Neural progenitor cell (in vitro differentiated cells): ENCODE data around the gene RWDD1. TPM values are rescaled to one million over a fixed set of nuclear protein-coding genes. Genes with fewer than 3 reads are reported as not detected.

Experiments
- DNase-seq: peaks from one replicate; pipeline ENCODE4 v3.0.0-alpha.2; 2016; ENCODE audit warnings: low spot score
- H2AFZ ChIP-seq: fragments of 200-600 bp; sonication (generic); replicated peaks from 2 replicates; pipeline ENCODE4 v1.6.1; 2016; ENCODE audit warnings: antibody characterized with exemption
- H3F3A ChIP-seq: fragments of 200-600 bp; sonication (generic); 2 replicates; pipeline ENCODE4 v1.6.1; 2016; ENCODE audit warnings: antibody characterized with exemption, low read depth
- H3K27ac ChIP-seq: fragments of 200-600 bp; sonication (generic); 2 replicates; pipeline ENCODE4 v1.5.1; 2016; ENCODE audit warnings: mild to moderate bottlenecking
- H3K27me3 ChIP-seq: fragments of 200-600 bp; sonication (generic); 2 replicates; pipeline ENCODE4 v1.6.1; 2016; ENCODE audit warnings: mild to moderate bottlenecking, moderate library complexity
- H3K36me3 ChIP-seq: fragments of 200-600 bp; sonication (generic); 2 replicates; pipeline ENCODE4 v1.5.1; 2016
- H3K4me1 ChIP-seq: fragments of 200-600 bp; sonication (generic); 2 replicates; pipeline ENCODE4 v1.6.1; 2016; ENCODE audit warnings: mixed run types
- H3K4me2 ChIP-seq: fragments of 200-600 bp; sonication (generic); 2 replicates; pipeline ENCODE4 v1.6.1; 2016
- H3K4me3 ChIP-seq: fragments of 200-600 bp; sonication (generic); 2 replicates; pipeline ENCODE4 v1.5.1; 2016
- H3K79me2 ChIP-seq: fragments of 200-600 bp; sonication (generic); 2 replicates; pipeline ENCODE4 v1.6.1; 2016; ENCODE audit warnings: low read depth
- H3K9ac ChIP-seq: fragments of 200-600 bp; sonication (generic); 2 replicates; pipeline ENCODE4 v1.6.1; 2016
- H3K9me3 ChIP-seq: fragments of 200-600 bp; sonication (generic); 2 replicates; pipeline ENCODE4 v1.5.1; 2016; ENCODE audit warnings: low read depth
- H4K20me1 ChIP-seq: fragments of 200-600 bp; sonication (generic); 2 replicates; pipeline ENCODE4 v1.6.1; 2016; ENCODE audit warnings: low read depth
- H3K27ac Mint-ChIP-seq: 3 replicates; pipeline ENCODE4 v1.8.0; 2021; ENCODE audit warnings: mixed read lengths
- H3K27me3 Mint-ChIP-seq: 2 replicates; pipeline ENCODE4 v1.8.0; 2022; ENCODE audit warnings: low read depth, mild to moderate bottlenecking, inconsistent platforms, moderate library complexity, mixed read lengths; ENCODE audit not compliant: insufficient read depth
- H3K36me3 Mint-ChIP-seq: 3 replicates; pipeline ENCODE4 v1.8.0; 2021; ENCODE audit warnings: mixed read lengths
- H3K4me1 Mint-ChIP-seq: 3 replicates; pipeline ENCODE4 v1.8.0; 2021; ENCODE audit warnings: mixed read lengths
- H3K4me3 Mint-ChIP-seq: 3 replicates; pipeline ENCODE4 v1.8.0; 2021; ENCODE audit warnings: mild to moderate bottlenecking, moderate library complexity, mixed read lengths
- H3K9me3 Mint-ChIP-seq: 3 replicates; pipeline ENCODE4 v1.8.0; 2020; ENCODE audit warnings: mixed read lengths
- EZH2 ChIP-seq: fragments of 200-600 bp; sonication (generic); IDR thresholded peaks from 2 replicates; pipeline ENCODE4 v1.6.1; 2017; ENCODE audit warnings: antibody characterized with exemption, mild to moderate bottlenecking, moderate library complexity
- EZH2phosphoT487 ChIP-seq: fragments of 200-600 bp; sonication (generic); IDR thresholded peaks from 2 replicates; pipeline ENCODE4 v1.6.1; 2017; ENCODE audit warnings: antibody characterized with exemption
- total RNA-seq: library from RNA; depleted of rRNA; stranded (reverse); fragments of >200 nt; gene quantifications from 2 replicates; pipeline ENCODE4 v1.2.3, GENCODE V29; 2015; ENCODE audit warnings: low replicate concordance
- TF ChIP-seq, protein P1 (sequence below): fragments of 200-600 bp; sonication (generic); IDR thresholded peaks from 2 replicates; pipeline ENCODE4 v1.5.1; 2017; ENCODE audit warnings: antibody characterized with exemption, mild to moderate bottlenecking

Gene RWDD1
- total RNA-seq, 1 donor from 2014 or later = 43.2 TPM

DNA sequence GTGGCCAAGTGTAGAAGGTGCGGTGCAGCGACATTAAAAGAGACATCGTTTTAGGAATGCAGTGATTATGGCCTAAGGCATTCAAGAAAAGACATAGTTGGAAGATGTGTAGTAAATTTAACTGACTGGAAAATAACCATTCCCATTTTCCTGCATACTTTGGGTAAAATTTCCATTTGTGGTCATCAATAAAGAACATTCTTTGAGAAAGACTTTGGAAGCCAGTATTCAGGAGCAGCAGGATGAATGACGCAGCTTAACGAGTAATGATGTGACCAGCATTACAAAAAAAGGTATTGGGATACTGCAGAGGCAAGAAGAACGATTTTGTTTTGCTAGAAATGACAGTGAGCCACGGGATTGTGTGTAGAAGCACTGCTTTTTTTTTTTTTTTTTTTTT, 7.0 kb upstream of the RWDD1 start:
- no peak overlapping the region for H3K4me3 Mint-ChIP-seq
- no peaks in the 10 kb centered on the region for H3K9me3 ChIP-seq
- H3K27ac Mint-ChIP-seq = no peak overlapping the region
- H3K9me3 Mint-ChIP-seq = no peaks in the 10 kb centered on the region
- no peaks in the 10 kb centered on the region for H4K20me1 ChIP-seq
- H3K9ac ChIP-seq = no peak overlapping the region
- H3K4me1 ChIP-seq = no peaks in the 10 kb centered on the region
- peak overlapping the region; percentile 2 for H2AFZ ChIP-seq
- DNase-seq = no peak
- H3K4me1 Mint-ChIP-seq = peaks cover 2% of the 10 kb centered on the region
- H3K27me3 ChIP-seq = peaks cover 5% of the 10 kb centered on the region
- no peak overlapping the region for H3K4me2 ChIP-seq
- no peaks in the 10 kb centered on the region for H3K36me3 Mint-ChIP-seq
- no peak for TF ChIP-seq EZH2phosphoT487
- TF ChIP-seq EZH2 = no peak
- TF ChIP-seq, protein P1, sequence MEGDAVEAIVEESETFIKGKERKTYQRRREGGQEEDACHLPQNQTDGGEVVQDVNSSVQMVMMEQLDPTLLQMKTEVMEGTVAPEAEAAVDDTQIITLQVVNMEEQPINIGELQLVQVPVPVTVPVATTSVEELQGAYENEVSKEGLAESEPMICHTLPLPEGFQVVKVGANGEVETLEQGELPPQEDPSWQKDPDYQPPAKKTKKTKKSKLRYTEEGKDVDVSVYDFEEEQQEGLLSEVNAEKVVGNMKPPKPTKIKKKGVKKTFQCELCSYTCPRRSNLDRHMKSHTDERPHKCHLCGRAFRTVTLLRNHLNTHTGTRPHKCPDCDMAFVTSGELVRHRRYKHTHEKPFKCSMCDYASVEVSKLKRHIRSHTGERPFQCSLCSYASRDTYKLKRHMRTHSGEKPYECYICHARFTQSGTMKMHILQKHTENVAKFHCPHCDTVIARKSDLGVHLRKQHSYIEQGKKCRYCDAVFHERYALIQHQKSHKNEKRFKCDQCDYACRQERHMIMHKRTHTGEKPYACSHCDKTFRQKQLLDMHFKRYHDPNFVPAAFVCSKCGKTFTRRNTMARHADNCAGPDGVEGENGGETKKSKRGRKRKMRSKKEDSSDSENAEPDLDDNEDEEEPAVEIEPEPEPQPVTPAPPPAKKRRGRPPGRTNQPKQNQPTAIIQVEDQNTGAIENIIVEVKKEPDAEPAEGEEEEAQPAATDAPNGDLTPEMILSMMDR = no peak
- H3K4me3 ChIP-seq = no peak overlapping the region
- H3K36me3 ChIP-seq = no peaks in the 10 kb centered on the region
- no peak overlapping the region for H3K27ac ChIP-seq
- no peaks in the 10 kb centered on the region for H3K79me2 ChIP-seq
- no peaks in the 10 kb centered on the region for H3F3A ChIP-seq
- H3K27me3 Mint-ChIP-seq = peaks cover 5% of the 10 kb centered on the region

DNA sequence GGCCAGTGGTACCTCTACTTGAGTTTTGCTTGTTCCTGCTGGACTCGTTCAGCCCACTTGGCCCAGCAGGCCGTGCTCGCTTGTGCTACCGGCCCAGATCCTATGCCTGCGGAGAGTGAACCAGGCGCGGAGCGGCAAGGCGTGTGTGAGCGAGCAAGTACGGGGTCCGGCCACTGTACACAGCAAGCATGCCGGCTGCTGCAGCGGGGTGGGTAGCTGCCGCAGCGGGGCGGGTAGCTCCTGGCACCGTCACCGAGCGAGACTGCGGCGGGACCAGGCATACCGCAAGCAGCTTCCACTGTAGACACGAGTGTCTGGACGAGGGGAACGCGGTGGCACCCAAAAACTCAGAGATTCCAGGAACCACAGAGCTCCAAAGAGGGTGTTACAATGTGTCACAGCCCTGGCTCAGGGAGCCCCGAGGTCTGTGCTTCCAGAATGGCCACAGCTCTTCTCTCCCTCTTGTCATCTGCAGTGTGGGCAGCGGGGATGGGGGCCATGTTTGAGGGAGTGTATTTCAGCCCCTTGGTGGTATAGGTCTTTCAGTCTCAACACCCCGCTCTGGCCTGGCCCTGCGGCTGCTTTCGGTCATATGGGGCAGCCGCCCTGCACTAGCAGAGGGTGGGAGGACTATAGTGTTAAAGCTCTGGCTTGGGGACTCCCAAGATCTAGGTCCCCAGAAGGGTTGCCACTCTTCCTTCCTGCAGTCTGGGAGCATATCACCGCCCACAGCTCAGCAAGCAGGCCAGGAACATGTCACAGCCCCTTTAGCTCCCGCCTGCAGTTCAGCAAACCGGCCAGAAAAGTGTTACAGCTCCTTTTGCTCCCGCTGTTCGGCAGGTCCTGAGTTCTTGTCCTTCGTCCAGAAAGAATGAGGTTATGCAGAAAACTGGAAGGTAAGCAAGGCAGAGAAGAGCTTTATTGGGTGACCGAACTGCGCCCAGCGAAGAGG, 6.1 kb upstream of the RWDD1 start:
- Histone ChIP-seq H2AFZ (no peak overlapping the region), H4K20me1 (no peaks in the 10 kb centered on the region), H3K27me3 (peaks cover 5% of the 10 kb centered on the region), H3K9ac (no peak overlapping the region), H3K4me1 (peaks cover 2% of the 10 kb centered on the region), H3K4me2 (no peak overlapping the region), H3K9me3 (no peaks in the 10 kb centered on the region), H3F3A (peaks cover under 1% of the 10 kb centered on the region), H3K36me3 (no peaks in the 10 kb centered on the region), H3K27ac (no peak overlapping the region), H3K4me3 (no peak overlapping the region), H3K79me2 (peaks cover 4% of the 10 kb centered on the region)
- Mint-ChIP-seq H3K36me3 (no peaks in the 10 kb centered on the region), H3K9me3 (no peaks in the 10 kb centered on the region), H3K4me1 (peaks cover 6% of the 10 kb centered on the region), H3K27ac (no peak overlapping the region), H3K4me3 (no peak overlapping the region), H3K27me3 (peaks cover 5% of the 10 kb centered on the region)
- no peak for DNase-seq
- TF ChIP-seq EZH2phosphoT487 (no peak), EZH2 (no peak)
- TF ChIP-seq, protein P1 = no peak

DNA sequence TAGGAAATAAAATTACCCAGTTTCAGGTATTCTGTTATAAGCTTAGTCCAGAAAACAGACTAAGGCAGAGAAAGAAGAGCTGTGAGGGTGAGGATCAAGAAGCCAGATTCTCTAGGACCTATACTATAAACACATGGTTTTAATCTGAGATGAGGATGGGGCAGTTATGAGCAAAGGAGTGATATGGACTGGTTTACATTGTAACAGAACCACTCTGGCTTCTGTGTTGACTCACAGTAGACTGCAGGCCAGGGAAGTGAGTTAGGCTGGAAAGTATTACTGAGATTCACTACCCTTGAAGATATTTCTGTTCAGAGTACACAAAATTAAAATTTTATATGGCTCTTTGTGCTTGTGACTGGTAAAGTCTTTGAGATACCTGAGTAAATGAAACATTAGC, 3.2 kb upstream of the RWDD1 start:
- peaks cover 13% of the 10 kb centered on the region for H3K4me1 ChIP-seq
- Mint-ChIP-seq H3K9me3 (no peaks in the 10 kb centered on the region), H3K4me3 (no peak overlapping the region)

More for the DNA sequence above, 3.2 kb upstream of the RWDD1 start:
- Histone ChIP-seq H3K9me3 (no peaks in the 10 kb centered on the region), H4K20me1 (no peaks in the 10 kb centered on the region), H3F3A (peaks cover 16% of the 10 kb centered on the region), H3K4me2 (no peak overlapping the region), H3K9ac (no peak overlapping the region), H3K4me3 (no peak overlapping the region), H3K27me3 (peaks cover 5% of the 10 kb centered on the region), H3K36me3 (no peaks in the 10 kb centered on the region), H3K27ac (no peak overlapping the region), H2AFZ (no peak overlapping the region), H3K79me2 (peaks cover 25% of the 10 kb centered on the region)
- Mint-ChIP-seq H3K4me1 (peaks cover 19% of the 10 kb centered on the region), H3K27me3 (peaks cover 5% of the 10 kb centered on the region), H3K36me3 (no peaks in the 10 kb centered on the region), H3K27ac (no peak overlapping the region)
- TF ChIP-seq, protein P1 = no peak
- TF ChIP-seq EZH2 = no peak
- no peak for DNase-seq
